Stimulated activated CD8-positive, alpha-beta memory T cell treated with anti-CD3 and anti-CD28 coated beads, Interleukin-2, amount 100 ng/mL, for 1 hour (primary cell): Measurements from ENCODE around the gene IL1RAPL1.

Experiments
- DNase-seq, 2 donors: peaks; one replicate each; pipeline ENCODE4 v3.0.0-alpha.2; 2020; ENCODE audit warnings: low read depth in 2 of 2

Gene IL1RAPL1

GRCh38 chrX:29528281-29528680 is 941.0 kb downstream of the IL1RAPL1 start:
- no peak for DNase-seq

- DNase-seq, result no peak
Measured at GRCh38 chrX:29530501-29530900, 943.3 kb downstream of the IL1RAPL1 start.

- no peak for DNase-seq
Measured at GRCh38 chrX:29531336-29531735, 944.1 kb downstream of the IL1RAPL1 start.

- no peak for DNase-seq
Measured at GRCh38 chrX:29535212-29536162, 948.2 kb downstream of the IL1RAPL1 start.

- DNase-seq, result no peak
Measured at GRCh38 chrX:29541038-29541437, 953.8 kb downstream of the IL1RAPL1 start.

GRCh38 chrX:29542152-29542551 is 954.9 kb downstream of the IL1RAPL1 start:
- DNase-seq, result no peak

- no peak for DNase-seq
Measured at GRCh38 chrX:29545878-29546277, 958.6 kb downstream of the IL1RAPL1 start.

GRCh38 chrX:29547877-29548276 is 960.6 kb downstream of the IL1RAPL1 start:
- DNase-seq, result no peak

GRCh38 chrX:29553542-29553941 is 966.3 kb downstream of the IL1RAPL1 start:
- no peak for DNase-seq

GRCh38 chrX:29555465-29556091 is 968.3 kb downstream of the IL1RAPL1 start:
- DNase-seq, result no peak

GRCh38 chrX:29560065-29560464 is 972.8 kb downstream of the IL1RAPL1 start:
- DNase-seq, result no peak

GRCh38 chrX:29561417-29561816 is 974.2 kb downstream of the IL1RAPL1 start:
- DNase-seq, result no peak

- DNase-seq, result no peak
Measured at GRCh38 chrX:29580560-29580959, 993.3 kb downstream of the IL1RAPL1 start.

- no peak for DNase-seq
Measured at GRCh38 chrX:29581223-29581622, 994.0 kb downstream of the IL1RAPL1 start.

GRCh38 chrX:29587107-29587506 is 999.9 kb downstream of the IL1RAPL1 start:
- DNase-seq, result no peak

- no peak for DNase-seq
Measured at GRCh38 chrX:29590921-29591320, 1003.7 kb downstream of the IL1RAPL1 start.

GRCh38 chrX:29604381-29604780 is 1017.1 kb downstream of the IL1RAPL1 start:
- no peak for DNase-seq

GRCh38 chrX:29617276-29617675 is 1030.0 kb downstream of the IL1RAPL1 start:
- no peak for DNase-seq

- no peak for DNase-seq
Measured at GRCh38 chrX:29617725-29618124, 1030.5 kb downstream of the IL1RAPL1 start.

- no peak for DNase-seq
Measured at GRCh38 chrX:29627833-29628232, 1040.6 kb downstream of the IL1RAPL1 start.

GRCh38 chrX:29634516-29634915 is 1047.3 kb downstream of the IL1RAPL1 start:
- DNase-seq, result no peak

GRCh38 chrX:29636331-29636730 is 1049.1 kb downstream of the IL1RAPL1 start:
- no peak for DNase-seq

GRCh38 chrX:29640106-29640505 is 1052.9 kb downstream of the IL1RAPL1 start:
- no peak for DNase-seq
